VCaP (cell line): Measurements from ENCODE around the gene OR2W3.

Source experiments
- H3K27ac ChIP-seq: fragments of 450-650 bp; 2 replicates; pipeline ENCODE4 v1.5.1; 2017
- CTCF ChIP-seq: fragments of 450-650 bp; conservative IDR thresholded peaks from 2 replicates; pipeline ENCODE4 v1.5.1; 2017; ENCODE audit warnings: mild to moderate bottlenecking, moderate library complexity

The OR2W3 gene

GRCh38 chr1:247857985-247858619 lies 37.3 kb upstream of the OR2W3 start:
- H3K27ac ChIP-seq, result no peak overlapping the region
- TF ChIP-seq CTCF, result no peak

- TF ChIP-seq CTCF, result no peak
- H3K27ac ChIP-seq, result no peak overlapping the region
Observed at GRCh38 chr1:247862756-247863155, 32.6 kb upstream of the OR2W3 start.

- no peak for TF ChIP-seq CTCF
Observed at GRCh38 chr1:247864644-247865043, 30.7 kb upstream of the OR2W3 start.

GRCh38 chr1:247865416-247865815 lies 30.0 kb upstream of the OR2W3 start:
- no peak for TF ChIP-seq CTCF
- H3K27ac ChIP-seq, result no peak overlapping the region

More at GRCh38 chr1:247864644-247865043, 30.7 kb upstream of the OR2W3 start:
- H3K27ac ChIP-seq, result no peak overlapping the region

GRCh38 chr1:247883346-247883745 lies 12.0 kb upstream of the OR2W3 start:
- no peak overlapping the region for H3K27ac ChIP-seq
- no peak for TF ChIP-seq CTCF

- TF ChIP-seq CTCF, result no peak
- no peak overlapping the region for H3K27ac ChIP-seq
Observed at GRCh38 chr1:247884797-247885413, 10.5 kb upstream of the OR2W3 start.

GRCh38 chr1:247895976-247896375 lies 589 bp downstream of the OR2W3 start:
- H3K27ac ChIP-seq, result no peak overlapping the region
- TF ChIP-seq CTCF, result no peak
